Bronchial epithelial cell (primary cell): ENCODE data around the gene PREX1. TPM values are rescaled to one million over a fixed set of nuclear protein-coding genes. Genes with fewer than 3 reads are reported as not detected.
A peak's percentile ranks its signal among the peaks of the same experiment; 100 is the strongest.
"Not testable (repeated sequence)": the region's sequence is repeated elsewhere in the genome, so short reads cannot be mapped to it uniquely, and the experiment has no call there.

ENCODE experiments used
- DNase-seq: peaks from one replicate; pipeline ENCODE4 v3.0.0-alpha.2; 2010; ENCODE audit warnings: low read depth
- FAIRE-seq: peaks from 2 replicates; lab custom pipeline; 2011; peaks lifted over from hg19 to GRCh38; lab: Jason Lieb, UNC
- H3K27me3 ChIP-seq: 2 replicates; pipeline ENCODE4 v1.5.1; 2011; ENCODE audit warnings: low read length; ENCODE audit not compliant: control insufficient read depth, insufficient read depth
- H3K36me3 ChIP-seq: 2 replicates; pipeline ENCODE4 v1.5.1; 2011; ENCODE audit warnings: low read length; ENCODE audit not compliant: control insufficient read depth, insufficient read depth
- H3K4me3 ChIP-seq: 2 replicates; pipeline ENCODE4 v1.5.1; 2011; ENCODE audit warnings: mild to moderate bottlenecking, low read depth, low read length, control low read depth
- total RNA-seq: library from RNA; depleted of rRNA; stranded (reverse); fragments of >200 nt; gene quantifications from 2 replicates; pipeline ENCODE4 v1.2.1, GENCODE V29; 2014
- TF ChIP-seq, protein P1 (sequence below): IDR thresholded peaks from 2 replicates; pipeline ENCODE4 v1.5.1; 2011; ENCODE audit warnings: mild to moderate bottlenecking, moderate library complexity, low read length, control low read depth, inconsistent platforms; ENCODE audit not compliant: insufficient read depth, severe bottlenecking

The PREX1 gene, protein sequence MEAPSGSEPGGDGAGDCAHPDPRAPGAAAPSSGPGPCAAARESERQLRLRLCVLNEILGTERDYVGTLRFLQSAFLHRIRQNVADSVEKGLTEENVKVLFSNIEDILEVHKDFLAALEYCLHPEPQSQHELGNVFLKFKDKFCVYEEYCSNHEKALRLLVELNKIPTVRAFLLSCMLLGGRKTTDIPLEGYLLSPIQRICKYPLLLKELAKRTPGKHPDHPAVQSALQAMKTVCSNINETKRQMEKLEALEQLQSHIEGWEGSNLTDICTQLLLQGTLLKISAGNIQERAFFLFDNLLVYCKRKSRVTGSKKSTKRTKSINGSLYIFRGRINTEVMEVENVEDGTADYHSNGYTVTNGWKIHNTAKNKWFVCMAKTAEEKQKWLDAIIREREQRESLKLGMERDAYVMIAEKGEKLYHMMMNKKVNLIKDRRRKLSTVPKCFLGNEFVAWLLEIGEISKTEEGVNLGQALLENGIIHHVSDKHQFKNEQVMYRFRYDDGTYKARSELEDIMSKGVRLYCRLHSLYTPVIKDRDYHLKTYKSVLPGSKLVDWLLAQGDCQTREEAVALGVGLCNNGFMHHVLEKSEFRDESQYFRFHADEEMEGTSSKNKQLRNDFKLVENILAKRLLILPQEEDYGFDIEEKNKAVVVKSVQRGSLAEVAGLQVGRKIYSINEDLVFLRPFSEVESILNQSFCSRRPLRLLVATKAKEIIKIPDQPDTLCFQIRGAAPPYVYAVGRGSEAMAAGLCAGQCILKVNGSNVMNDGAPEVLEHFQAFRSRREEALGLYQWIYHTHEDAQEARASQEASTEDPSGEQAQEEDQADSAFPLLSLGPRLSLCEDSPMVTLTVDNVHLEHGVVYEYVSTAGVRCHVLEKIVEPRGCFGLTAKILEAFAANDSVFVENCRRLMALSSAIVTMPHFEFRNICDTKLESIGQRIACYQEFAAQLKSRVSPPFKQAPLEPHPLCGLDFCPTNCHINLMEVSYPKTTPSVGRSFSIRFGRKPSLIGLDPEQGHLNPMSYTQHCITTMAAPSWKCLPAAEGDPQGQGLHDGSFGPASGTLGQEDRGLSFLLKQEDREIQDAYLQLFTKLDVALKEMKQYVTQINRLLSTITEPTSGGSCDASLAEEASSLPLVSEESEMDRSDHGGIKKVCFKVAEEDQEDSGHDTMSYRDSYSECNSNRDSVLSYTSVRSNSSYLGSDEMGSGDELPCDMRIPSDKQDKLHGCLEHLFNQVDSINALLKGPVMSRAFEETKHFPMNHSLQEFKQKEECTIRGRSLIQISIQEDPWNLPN (N-terminal part only)
- total RNA-seq, result under 0.01 TPM in 2 replicates

- TF ChIP-seq, protein P1, sequence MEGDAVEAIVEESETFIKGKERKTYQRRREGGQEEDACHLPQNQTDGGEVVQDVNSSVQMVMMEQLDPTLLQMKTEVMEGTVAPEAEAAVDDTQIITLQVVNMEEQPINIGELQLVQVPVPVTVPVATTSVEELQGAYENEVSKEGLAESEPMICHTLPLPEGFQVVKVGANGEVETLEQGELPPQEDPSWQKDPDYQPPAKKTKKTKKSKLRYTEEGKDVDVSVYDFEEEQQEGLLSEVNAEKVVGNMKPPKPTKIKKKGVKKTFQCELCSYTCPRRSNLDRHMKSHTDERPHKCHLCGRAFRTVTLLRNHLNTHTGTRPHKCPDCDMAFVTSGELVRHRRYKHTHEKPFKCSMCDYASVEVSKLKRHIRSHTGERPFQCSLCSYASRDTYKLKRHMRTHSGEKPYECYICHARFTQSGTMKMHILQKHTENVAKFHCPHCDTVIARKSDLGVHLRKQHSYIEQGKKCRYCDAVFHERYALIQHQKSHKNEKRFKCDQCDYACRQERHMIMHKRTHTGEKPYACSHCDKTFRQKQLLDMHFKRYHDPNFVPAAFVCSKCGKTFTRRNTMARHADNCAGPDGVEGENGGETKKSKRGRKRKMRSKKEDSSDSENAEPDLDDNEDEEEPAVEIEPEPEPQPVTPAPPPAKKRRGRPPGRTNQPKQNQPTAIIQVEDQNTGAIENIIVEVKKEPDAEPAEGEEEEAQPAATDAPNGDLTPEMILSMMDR, result no peak
- FAIRE-seq (no peak), DNase-seq (no peak)
- Histone ChIP-seq H3K36me3 (no peaks in the 10 kb centered on the region), H3K4me3 (peak within 1 kb of the TSS; percentile 25), H3K27me3 (peaks cover 15% of the 10 kb centered on the region)
Observed at GRCh38 chr20:48827855-48828733, at the start of gene PREX1. Gene PREX1, minus strand, starts transcription at chr20:48827999. Its CDS starts 139 bp downstream, at chr20:48827860.

GRCh38 chr20:48877304-48877703 lies 49.5 kb upstream of the PREX1 start:
- DNase-seq, result peak; percentile 10
- no peak for FAIRE-seq
- H3K36me3 ChIP-seq, result no peaks in the 10 kb centered on the region
- H3K27me3 ChIP-seq, result no peaks in the 10 kb centered on the region
- TF ChIP-seq, protein P1, result peak; percentile 20
- no peak overlapping the region for H3K4me3 ChIP-seq

GRCh38 chr20:48875914-48876240 lies 48.1 kb upstream of the PREX1 start:
- TF ChIP-seq, protein P1, result no peak
- Histone ChIP-seq H3K27me3 (no peaks in the 10 kb centered on the region), H3K36me3 (no peaks in the 10 kb centered on the region), H3K4me3 (no peak overlapping the region)
- FAIRE-seq, result no peak
- DNase-seq, result peak; percentile 66

DNA sequence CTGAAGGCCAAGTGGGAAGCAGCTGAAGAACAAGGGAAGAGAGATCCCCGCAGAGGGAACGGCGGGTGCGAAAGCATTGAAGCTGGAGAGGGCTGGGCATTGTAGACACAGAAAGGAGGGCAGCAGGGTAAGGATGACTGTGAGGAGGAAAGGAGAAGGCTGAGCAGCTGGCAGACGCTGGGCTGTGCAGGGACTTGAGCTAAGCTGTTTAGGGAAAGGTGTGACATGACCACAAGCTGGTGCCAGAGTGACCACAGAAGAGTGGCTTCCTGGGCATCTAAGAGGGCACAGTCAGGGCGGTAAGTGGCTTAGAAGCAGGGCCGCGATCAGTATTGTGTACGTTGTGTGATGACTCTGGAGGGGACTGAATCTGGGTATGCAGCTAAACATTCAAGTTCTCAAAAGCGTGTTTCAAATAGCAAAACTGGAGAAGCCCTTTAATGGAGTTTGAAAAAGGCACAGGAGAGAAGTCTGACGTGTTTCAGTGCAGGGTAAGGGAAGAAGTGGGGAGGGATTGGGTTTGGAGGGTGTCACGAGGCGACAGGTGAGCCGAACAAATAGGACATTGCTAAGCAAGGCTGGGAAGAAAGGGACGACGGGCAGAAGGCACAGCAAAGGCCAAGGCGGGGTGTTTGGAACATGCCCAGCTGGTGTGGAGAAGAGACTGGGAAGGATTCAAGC lies 47.6 kb upstream of the PREX1 start:
- FAIRE-seq, result no peak
- H3K36me3 ChIP-seq, result no peaks in the 10 kb centered on the region
- TF ChIP-seq, protein P1, result no peak
- no peaks in the 10 kb centered on the region for H3K27me3 ChIP-seq
- H3K4me3 ChIP-seq, result no peak overlapping the region
- DNase-seq, result no peak

- not testable (repeated sequence) for FAIRE-seq, H3K27me3 ChIP-seq, DNase-seq, H3K4me3 ChIP-seq, H3K36me3 ChIP-seq
Observed at GRCh38 chr20:48869442-48869841, 41.6 kb upstream of the PREX1 start.
